HG02973 (cell line): ENCODE results near the gene FOXI3.
"Not testable (repeated sequence)": the region's sequence is repeated elsewhere in the genome, so short reads cannot be mapped to it uniquely, and the experiment has no call there.

Experiments
- ATAC-seq: cut with Tn5 transposase; IDR thresholded peaks from one replicate; pipeline ENCODE4 v1.9.1; 2021; ENCODE audit warnings: moderate library complexity; ENCODE audit not compliant: unreplicated experiment

FOXI3 gene

GRCh38 chr2:88442473-88442872, 10.0 kb downstream of the FOXI3 start:
- no peak for ATAC-seq

DNA sequence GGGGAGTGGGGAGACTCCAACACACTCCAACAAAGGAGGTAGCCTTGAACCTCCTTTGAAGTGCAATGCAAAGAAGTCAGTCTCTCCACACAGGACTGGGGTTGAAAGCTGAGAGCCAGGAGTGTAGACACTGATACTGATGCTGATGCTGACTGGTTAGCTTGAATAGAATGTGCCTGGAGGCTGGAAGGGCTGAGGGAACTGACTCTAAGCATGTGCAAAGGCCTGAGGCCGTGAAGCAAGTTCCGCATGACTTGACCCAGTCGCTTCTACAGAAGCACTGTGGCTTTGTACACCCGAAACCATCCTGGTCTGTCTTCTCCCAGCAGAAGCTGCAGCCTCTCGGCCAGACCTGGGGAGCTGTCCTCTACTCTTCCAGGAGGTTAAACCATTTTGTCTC, 10.4 kb downstream of the FOXI3 start:
- ATAC-seq = no peak

DNA sequence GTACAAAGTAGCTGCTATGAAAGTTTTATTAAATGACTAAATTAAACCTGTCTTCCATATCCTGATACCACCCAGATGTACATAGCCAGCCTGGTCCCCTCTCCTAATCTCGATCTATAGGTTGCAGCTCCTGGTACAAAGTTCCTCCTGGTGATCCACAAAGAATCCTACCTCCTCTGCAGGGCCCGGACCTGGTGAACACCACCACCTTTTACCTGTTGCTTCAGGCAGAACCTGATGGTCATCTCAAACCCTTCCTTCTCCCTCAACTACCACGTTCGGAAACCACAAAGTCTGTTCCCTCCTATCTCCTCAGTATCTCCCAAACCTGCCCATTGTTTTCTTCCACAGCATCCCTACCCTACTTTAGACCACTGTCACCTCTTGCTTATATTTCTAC, 15.5 kb downstream of the FOXI3 start:
- ATAC-seq = no peak

DNA sequence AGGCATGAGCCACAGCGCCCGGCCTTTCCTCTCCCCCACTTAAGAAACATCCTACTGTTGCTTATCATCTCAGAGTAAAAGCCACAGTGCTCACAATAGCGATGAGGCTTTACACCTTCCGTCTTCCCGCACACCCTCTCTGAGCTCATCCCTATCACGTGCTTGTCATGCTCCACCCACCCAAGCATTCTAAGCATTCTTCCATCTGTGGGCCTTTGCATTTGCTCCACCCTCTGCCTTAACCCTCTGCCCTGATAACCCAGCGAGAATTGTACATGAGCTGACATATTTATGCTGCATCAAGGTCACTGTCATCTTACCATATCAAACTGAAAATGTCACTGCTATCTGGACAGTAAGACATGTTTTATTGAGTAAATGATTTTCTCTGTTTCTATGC, 22.6 kb downstream of the FOXI3 start:
- ATAC-seq = no peak

GRCh38 chr2:88423733-88424132, 28.8 kb downstream of the FOXI3 start:
- ATAC-seq = no peak

- ATAC-seq = not testable (repeated sequence)
These were observed 33.4 kb downstream of the FOXI3 start for GRCh38 chr2:88419051-88419450.

GRCh38 chr2:88416016-88416663, 36.4 kb downstream of the FOXI3 start:
- ATAC-seq = no peak

DNA sequence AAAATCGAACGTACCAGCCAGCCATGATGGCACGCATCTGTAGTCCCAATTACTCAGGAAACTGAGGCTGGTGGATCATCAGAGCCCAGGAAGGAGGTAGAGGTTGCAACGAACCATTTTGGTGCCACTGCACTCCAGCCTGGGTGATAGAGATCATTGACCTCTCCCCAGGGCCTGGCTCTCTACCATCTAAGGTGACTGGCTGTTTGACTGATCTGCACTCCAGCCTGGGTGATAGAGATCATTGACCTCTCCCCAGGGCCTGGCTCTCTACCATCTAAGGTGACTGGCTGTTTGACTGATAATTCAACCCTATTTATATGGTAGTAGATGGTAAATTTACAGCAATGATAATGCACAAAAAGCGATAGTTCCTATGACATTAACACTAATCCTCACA, 43.6 kb downstream of the FOXI3 start:
- ATAC-seq = not testable (repeated sequence)

DNA sequence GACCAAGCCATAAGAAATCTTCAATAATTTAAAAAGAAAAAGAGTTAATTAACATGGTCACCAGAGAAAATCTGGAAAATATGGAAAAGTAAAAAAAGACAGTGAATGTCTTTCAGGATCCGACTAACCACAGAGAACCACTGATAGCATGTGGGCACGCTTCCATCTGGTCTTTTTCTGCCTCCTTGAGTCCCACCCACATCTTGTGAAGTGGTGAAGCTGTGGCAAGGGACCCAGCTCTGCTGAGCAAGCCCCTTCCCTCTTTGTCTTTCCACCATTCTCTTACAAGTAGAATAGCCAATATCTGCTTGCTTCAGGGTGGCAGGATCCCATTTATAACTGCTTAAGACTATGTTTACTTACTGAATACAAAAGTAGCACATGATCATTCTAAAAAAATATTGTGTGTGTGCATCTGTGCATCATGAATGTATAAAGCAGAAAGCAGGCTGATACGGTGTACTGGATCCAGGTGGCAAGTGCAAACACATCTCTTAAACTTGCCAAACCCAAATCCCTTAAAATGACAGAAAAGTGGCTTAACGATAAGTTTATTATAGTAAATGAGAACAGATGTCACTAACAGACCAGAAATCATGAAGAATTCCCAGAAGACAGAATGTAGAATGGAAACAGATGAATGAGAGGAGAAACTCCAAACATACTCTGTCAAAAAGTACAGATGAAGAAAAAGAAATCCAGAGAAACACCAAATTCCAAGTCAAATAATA, 52.3 kb downstream of the FOXI3 start:
- ATAC-seq = no peak

DNA sequence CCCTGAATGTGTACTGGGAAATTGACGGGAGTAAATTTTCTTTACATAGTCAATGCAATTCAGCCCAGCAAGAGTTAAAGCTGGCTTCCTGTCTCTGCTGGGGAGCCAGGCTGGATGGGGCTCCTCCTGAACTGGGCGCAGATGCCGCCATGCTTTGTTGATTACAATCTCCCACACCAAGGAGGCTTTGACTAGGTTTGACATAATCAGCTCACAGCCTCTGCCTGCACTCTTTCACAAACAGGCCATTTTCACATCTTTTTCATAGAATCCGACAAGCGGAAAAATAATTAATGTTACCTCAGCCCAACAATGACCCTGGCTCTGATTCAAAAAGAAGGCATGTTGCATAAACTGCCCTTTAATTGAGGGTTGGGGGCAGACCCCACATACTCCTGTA, 54.3 kb downstream of the FOXI3 start:
- ATAC-seq = no peak
